Pancreas (tissue), 10 donors: ENCODE results near the gene VSNL1. TPM values are rescaled to one million over a fixed set of nuclear protein-coding genes. Genes with fewer than 3 reads are reported as not detected.

Experiments used
- ATAC-seq, 4 donors: fragments of 200-7000 bp; cut with Tn5 transposase; one replicate each; pipeline versions ENCODE4 v1.8.0 to v1.9.1; 2020; ENCODE audit warnings: mild to moderate bottlenecking in 4 of 4, moderate library complexity in 4 of 4
- DNase-seq, 6 donors: peaks; one replicate each; pipeline ENCODE4 v3.0.0-alpha.2; 2020
- FAIRE-seq: peaks from 2 replicates; lab custom pipeline; 2012; peaks lifted over from hg19 to GRCh38; lab: Jason Lieb, UNC
- H3K27ac ChIP-seq, 4 donors: fragments of 200-600 bp; sonication (generic); 1 replicate in 3 of 4; 2 replicates in 1 of 4; pipeline versions ENCODE4 v1.5.0 to v1.8.0; 2020
- H3K27me3 ChIP-seq, 4 donors: fragments of 200-600 bp; one replicate each; pipeline ENCODE4 v1.8.0; 2021
- H3K36me3 ChIP-seq, 3 donors: fragments of 200-600 bp; sonication (generic) in 1 of 3; one replicate each; pipeline versions ENCODE4 v1.5.0 to v1.8.0; 2020 to 2021
- H3K4me1 ChIP-seq, 3 donors: fragments of 200-600 bp; one replicate each; pipeline ENCODE4 v1.8.0; 2021
- H3K4me3 ChIP-seq, 4 donors: fragments of 200-600 bp; sonication (generic) in 2 of 4; one replicate each; pipeline versions ENCODE4 v1.5.0 to v1.8.0; 2020 to 2021
- H3K9me3 ChIP-seq, 4 donors: fragments of 200-600 bp; one replicate each; pipeline ENCODE4 v1.8.0; 2021
- CTCF ChIP-seq, 4 donors: fragments of 200-600 bp; sonication (generic) in 3 of 4; IDR thresholded peaks; one replicate each; pipeline versions ENCODE4 v1.5.0 to v1.8.0; 2021; ENCODE audit warnings: antibody characterized with exemption in 4 of 4
- WGBS, 2 donors: extraction: QIAGEN DNeasy Blood & Tissue Kit; methylation state at CpG; one replicate each; pipeline ENCODE4 v1.1.7; 2013; 5-methylcytosine and 5-hydroxymethylcytosine counted together
- intact Hi-C, 3 donors: fragments of 100-400 bp; cut with DNase I; formaldehyde crosslinking; loops; one replicate each; pipeline versions ENCODE4 v1.11.1 to v1.14.2; 2022
- polyA plus RNA-seq, 2 donors: library from polyadenylated mRNA; stranded (reverse); fragments of 200-250 nt; gene quantifications; one replicate each; pipeline ENCODE4 v1.2.3, GENCODE V29; 2013
- total RNA-seq, 6 donors: library from RNA; stranded (reverse); fragmentation: NEBNext Ultra II Directional in 4 of 6; extraction: Animal tissue kit (Norgen Biotek cat#: 25700) in 4 of 6; gene quantifications; one replicate each; pipeline versions ENCODE4 v1.2.1 to v1.2.4, GENCODE V29; 2021 to 2023
- donor health status: healthy with polysubstance abuse.
- donor health status: DM: no; HTN: no; CAD: no; lungs with moderate emphysema.
- donor health status: DM: no; HTN: no; CAD: no.
- donor health status: control.
- donor health status: control.
- donor health status: Bipolar disorder and iron deficiency.
- donor health status: DM: yes; HTN: yes; CAD: no.
- donor health status: DM: no; HTN: no; CAD: no.
- donor health status: DM: no; HTN: no; CAD: no.
- donor health status: DM: yes; HTN: yes; CAD: no.

VSNL1 gene
- total and polyA plus RNA-seq, 8 donors: 0.09 to 2.6 (median 0.56) TPM

GRCh38 chr2:17646838-17647701 is 106.6 kb downstream of the VSNL1 start:
- H3K27me3 ChIP-seq: no peaks in the 10 kb centered on the region
- H3K27ac ChIP-seq: no peak overlapping the region
- H3K36me3 ChIP-seq: no peaks in the 10 kb centered on the region
- TF ChIP-seq CTCF (IDR thresholded peaks at IDR 0.05): no peak
- no peak for FAIRE-seq
- peaks cover 0 to 8% (median 0%) of the 10 kb centered on the region in 3 donors for H3K4me1 ChIP-seq
- no peak overlapping the region for H3K4me3 ChIP-seq
- no peak for DNase-seq
- intact Hi-C loops: no loop called here
- 27 to 33% methylated on average over 5 of the region's 5 CpGs for WGBS, 2 donors
- no peaks in the 10 kb centered on the region for H3K9me3 ChIP-seq
- ATAC-seq: no peak

DNA sequence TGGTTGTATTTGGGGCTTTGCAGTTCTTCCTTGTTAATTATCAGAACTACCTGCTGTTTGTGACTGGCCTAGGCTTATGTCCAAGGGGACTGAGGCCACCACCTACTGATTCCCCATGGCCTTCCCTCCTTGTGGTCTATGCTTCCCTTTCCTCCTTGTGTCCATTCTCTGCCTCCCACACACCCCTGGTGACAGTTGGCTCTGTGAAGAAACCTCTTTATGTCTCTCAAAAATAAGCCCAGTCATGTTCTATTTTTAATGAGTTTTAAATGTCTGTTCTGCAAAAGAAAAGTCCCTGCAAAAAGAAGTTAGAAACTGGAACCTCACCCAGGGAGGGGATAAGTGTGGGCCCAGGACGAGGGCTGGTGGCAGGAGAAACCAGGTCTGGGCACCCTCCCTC is 108.1 kb downstream of the VSNL1 start:
- 77 to 83% methylated on average over 1 of the region's 1 CpG for WGBS, 2 donors
- peaks cover 0 to 8% (median 0%) of the 10 kb centered on the region in 3 donors for H3K4me1 ChIP-seq
- ATAC-seq: no peak
- no peak overlapping the region for H3K27ac ChIP-seq
- H3K27me3 ChIP-seq: no peaks in the 10 kb centered on the region
- no peaks in the 10 kb centered on the region for H3K9me3 ChIP-seq
- no peaks in the 10 kb centered on the region for H3K36me3 ChIP-seq
- no peak overlapping the region for H3K4me3 ChIP-seq
- intact Hi-C loops: no loop called here
- TF ChIP-seq CTCF (IDR thresholded peaks at IDR 0.05): no peak
- DNase-seq: no peak
- no peak for FAIRE-seq

GRCh38 chr2:17649026-17649425 is 108.5 kb downstream of the VSNL1 start:
- Histone ChIP-seq H3K4me1 (peaks cover 0 to 8% (median 0%) of the 10 kb centered on the region in 3 donors), H3K27ac (no peak overlapping the region), H3K4me3 (no peak overlapping the region), H3K27me3 (no peaks in the 10 kb centered on the region), H3K9me3 (no peaks in the 10 kb centered on the region), H3K36me3 (no peaks in the 10 kb centered on the region)
- no peak for ATAC-seq
- no peak for DNase-seq
- intact Hi-C loops: no loop called here
- FAIRE-seq: no peak
- 93 to 94% methylated on average over 11 of the region's 11 CpGs for WGBS, 2 donors
- TF ChIP-seq CTCF (IDR thresholded peaks at IDR 0.05): no peak

GRCh38 chr2:17652681-17653394 is 112.3 kb downstream of the VSNL1 start:
- WGBS, 2 donors: 76 to 77% methylated on average over 9 of the region's 9 CpGs
- Histone ChIP-seq H3K36me3 (no peaks in the 10 kb centered on the region), H3K27ac (no peak overlapping the region), H3K4me3 (no peak overlapping the region), H3K27me3 (no peaks in the 10 kb centered on the region), H3K9me3 (no peaks in the 10 kb centered on the region), H3K4me1 (no peaks in the 10 kb centered on the region)
- intact Hi-C loops: no loop called here
- ATAC-seq: no peak
- no peak for TF ChIP-seq CTCF (IDR thresholded peaks at IDR 0.05)
- FAIRE-seq: no peak
- no peak for DNase-seq
